Liver (tissue), 9 donors: ENCODE results near the gene CBFA2T2. TPM values are rescaled to one million over a fixed set of nuclear protein-coding genes. Genes with fewer than 3 reads are reported as not detected.
A peak's percentile ranks its signal among the peaks of the same experiment; 100 is the strongest.

Experiments used
- DNase-seq: peaks from one replicate; pipeline ENCODE4 v3.0.0-alpha.2; 2017; ENCODE audit warnings: low spot score
- H3K27ac ChIP-seq, 2 donors: one replicate each; pipeline ENCODE4 v1.7.0; 2013; ENCODE audit warnings: inconsistent platforms in 2 of 2, low read length in 2 of 2, control low read depth in 1 of 2, low read depth in 1 of 2, mild to moderate bottlenecking in 1 of 2
- H3K27me3 ChIP-seq, 4 donors: one replicate each; pipeline versions ENCODE4 v1.6.1 to v1.7.0; 2013; ENCODE audit warnings: low read length in 3 of 4, inconsistent platforms in 1 of 4, mild to moderate bottlenecking in 1 of 4, moderate library complexity in 1 of 4; ENCODE audit not compliant: control insufficient read depth in 4 of 4, insufficient read depth in 4 of 4
- H3K36me3 ChIP-seq, 4 donors: one replicate each; pipeline versions ENCODE4 v1.6.1 to v1.7.0; 2013; ENCODE audit warnings: low read length in 3 of 4, mild to moderate bottlenecking in 3 of 4, low read depth in 1 of 4, moderate library complexity in 1 of 4; ENCODE audit not compliant: control insufficient read depth in 4 of 4, insufficient read depth in 3 of 4
- H3K4me1 ChIP-seq, 4 donors: one replicate each; pipeline versions ENCODE4 v1.6.1 to v1.7.0; 2013; ENCODE audit warnings: low read length in 3 of 4, mild to moderate bottlenecking in 3 of 4, moderate library complexity in 1 of 4; ENCODE audit not compliant: control insufficient read depth in 4 of 4, insufficient read depth in 4 of 4
- H3K4me3 ChIP-seq, 3 donors: one replicate each; pipeline versions ENCODE4 v1.6.1 to v1.7.0; 2013; ENCODE audit warnings: low read length in 3 of 3, control low read depth in 1 of 3, low read depth in 1 of 3, mild to moderate bottlenecking in 1 of 3
- H3K9ac ChIP-seq, 2 donors: one replicate each; pipeline ENCODE4 v1.7.0; 2013; ENCODE audit warnings: low read length in 2 of 2, mild to moderate bottlenecking in 2 of 2, moderate library complexity in 2 of 2, control low read depth in 1 of 2, low read depth in 1 of 2
- H3K9me3 ChIP-seq, 4 donors: one replicate each; pipeline versions ENCODE4 v1.6.1 to v1.7.0; 2013; ENCODE audit warnings: low read length in 3 of 4; ENCODE audit not compliant: control insufficient read depth in 4 of 4
- ATF3 ChIP-seq: IDR thresholded peaks from 2 replicates; pipeline ENCODE4 v1.6.1; 2016; ENCODE audit warnings: antibody characterized with exemption
- EGR1 ChIP-seq, 2 donors: IDR thresholded peaks; 2 replicates each; pipeline ENCODE4 v1.6.1; 2016 to 2018; ENCODE audit warnings: antibody characterized with exemption in 2 of 2, low read depth in 2 of 2
- FOXA1 ChIP-seq: IDR thresholded peaks from 2 replicates; pipeline ENCODE4 v1.6.1; 2016; ENCODE audit warnings: antibody characterized with exemption
- FOXA2 ChIP-seq: IDR thresholded peaks from 2 replicates; pipeline ENCODE4 v1.6.1; 2016; ENCODE audit warnings: antibody characterized with exemption
- GABPA ChIP-seq, 2 donors: IDR thresholded peaks in 1 of 2; conservative IDR thresholded peaks in 1 of 2; 2 replicates each; pipeline ENCODE4 v1.6.1; 2016; ENCODE audit warnings: antibody characterized with exemption in 2 of 2, mild to moderate bottlenecking in 1 of 2, moderate library complexity in 1 of 2
- HNF4A ChIP-seq, 2 donors: conservative IDR thresholded peaks; 2 replicates each; pipeline ENCODE4 v1.6.1; 2016; ENCODE audit warnings: antibody characterized with exemption in 2 of 2, mild to moderate bottlenecking in 2 of 2
- HNF4G ChIP-seq: IDR thresholded peaks from 2 replicates; pipeline ENCODE4 v1.6.1; 2016; ENCODE audit warnings: antibody characterized with exemption
- JUND ChIP-seq, 2 donors: IDR thresholded peaks; 2 replicates each; pipeline ENCODE4 v1.6.1; 2016; ENCODE audit warnings: antibody characterized with exemption in 2 of 2
- MAX ChIP-seq: IDR thresholded peaks from 2 replicates; pipeline ENCODE4 v1.6.1; 2016; ENCODE audit warnings: antibody characterized with exemption
- NR2F2 ChIP-seq: IDR thresholded peaks from 2 replicates; pipeline ENCODE4 v1.6.1; 2016; ENCODE audit warnings: antibody characterized with exemption
- RAD21 ChIP-seq, 2 donors: IDR thresholded peaks; 2 replicates each; pipeline ENCODE4 v1.6.1; 2016; ENCODE audit warnings: antibody characterized with exemption in 2 of 2, mild to moderate bottlenecking in 2 of 2
- REST ChIP-seq: IDR thresholded peaks from 2 replicates; pipeline ENCODE4 v1.6.1; 2016; ENCODE audit warnings: antibody characterized with exemption, mild to moderate bottlenecking
- RXRA ChIP-seq, 2 donors: IDR thresholded peaks; 2 replicates each; pipeline ENCODE4 v1.6.1; 2017 to 2018; ENCODE audit warnings: antibody characterized with exemption in 2 of 2, mild to moderate bottlenecking in 1 of 2
- TAF1 ChIP-seq: conservative IDR thresholded peaks from 2 replicates; pipeline ENCODE4 v1.6.1; 2016; ENCODE audit warnings: antibody characterized with exemption, mild to moderate bottlenecking
- YY1 ChIP-seq: IDR thresholded peaks from 2 replicates; pipeline ENCODE4 v1.6.1; 2016; ENCODE audit warnings: antibody characterized with exemption, mild to moderate bottlenecking
- WGBS: extraction: QIAGEN DNeasy Blood & Tissue Kit; methylation state at CpG from one replicate; pipeline ENCODE4 v1.1.7; 2013; 5-methylcytosine and 5-hydroxymethylcytosine counted together
- polyA plus RNA-seq, 2 donors: library from polyadenylated mRNA; stranded (reverse) in 1 of 2; unstranded in 1 of 2; fragments of 200-250 nt in 1 of 2; fragments of >200 nt in 1 of 2; fragmentation: Nextera tagmentation in 1 of 2; extraction: Ambion mirVana in 1 of 2; gene quantifications; one replicate each; pipeline versions ENCODE4 v1.2.1 to v1.2.3, GENCODE V29; 2013 to 2015
- total RNA-seq, 2 donors: library from RNA; depleted of rRNA; stranded (reverse); fragments of >200 nt; gene quantifications; one replicate each; pipeline ENCODE4 v1.2.3, GENCODE V29; 2014
- TF ChIP-seq, protein P1 (sequence below): IDR thresholded peaks from 2 replicates; pipeline ENCODE4 v1.6.1; 2016; ENCODE audit warnings: antibody characterized with exemption
- TF ChIP-seq, protein P2 (sequence below): fragments of 150-350 bp; IDR thresholded peaks from 2 replicates; pipeline ENCODE4 v1.5.1; 2017; ENCODE audit warnings: improper control_type of control experiment, low read depth, low read length; ENCODE audit not compliant: missing input control
- donor health status: healthy.
- donor health status: healthy.
- donor health status: healthy.
- donor health status: healthy.
- donor health status: healthy.

CBFA2T2 gene
- total and polyA plus RNA-seq, 4 donors = 2.0 to 5.5 (median 5.3) TPM

DNA sequence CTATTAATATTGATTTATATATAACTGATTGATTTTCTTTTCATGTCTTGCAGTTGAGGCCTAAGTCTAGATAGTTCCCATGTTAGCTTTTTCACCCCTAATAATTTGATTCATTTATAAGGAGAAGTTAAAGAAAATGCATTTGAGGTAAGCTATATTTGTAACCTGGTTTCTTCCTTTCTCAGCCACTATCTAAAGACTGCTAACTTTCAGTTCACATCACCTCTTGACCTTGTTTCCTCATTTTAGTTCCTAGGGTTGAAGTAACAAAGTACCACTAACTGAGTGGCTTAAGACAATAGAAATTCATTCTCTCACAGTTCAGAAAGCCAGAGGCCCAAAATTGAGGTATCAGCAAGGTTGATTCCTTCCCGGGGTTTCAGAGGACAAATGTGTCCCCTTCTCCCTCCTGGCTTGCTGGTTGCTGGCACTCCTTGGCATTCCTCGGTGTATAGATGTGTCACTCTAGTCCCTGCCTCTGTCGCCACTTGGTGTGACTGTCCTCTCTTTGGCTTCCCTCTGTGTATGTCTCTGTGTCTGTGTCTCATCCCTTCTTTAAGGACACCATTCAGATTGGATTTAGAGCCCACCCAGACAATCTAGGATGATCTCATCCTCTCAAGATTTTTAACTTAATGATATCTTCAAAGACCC lies 116.3 kb downstream of the CBFA2T2 start:
- Histone ChIP-seq H3K9ac (no peak overlapping the region), H3K9me3 (no peaks in the 10 kb centered on the region), H3K27me3 (no peaks in the 10 kb centered on the region), H3K4me1 (peaks cover 2 to 26% (median 15%) of the 10 kb centered on the region in 4 donors), H3K36me3 (peaks cover 0 to 12% (median 8%) of the 10 kb centered on the region in 4 donors), H3K27ac (no peak overlapping the region), H3K4me3 (no peak overlapping the region)
- no peak for TF ChIP-seq HNF4A (conservative IDR thresholded peaks at IDR 0.05)
- TF ChIP-seq FOXA1 = no peak
- TF ChIP-seq TAF1 = no peak
- TF ChIP-seq FOXA2 = no peak
- no peak for TF ChIP-seq ATF3
- TF ChIP-seq JUND (IDR thresholded peaks at IDR 0.05) = no peak
- TF ChIP-seq NR2F2 = peak; percentile 21
- no peak for TF ChIP-seq GABPA (IDR thresholded peaks at IDR 0.05 in 1 of 2, conservative IDR thresholded peaks at IDR 0.05 in 1 of 2)
- DNase-seq = no peak
- 92% methylated on average over 3 of the region's 3 CpGs for WGBS

DNA sequence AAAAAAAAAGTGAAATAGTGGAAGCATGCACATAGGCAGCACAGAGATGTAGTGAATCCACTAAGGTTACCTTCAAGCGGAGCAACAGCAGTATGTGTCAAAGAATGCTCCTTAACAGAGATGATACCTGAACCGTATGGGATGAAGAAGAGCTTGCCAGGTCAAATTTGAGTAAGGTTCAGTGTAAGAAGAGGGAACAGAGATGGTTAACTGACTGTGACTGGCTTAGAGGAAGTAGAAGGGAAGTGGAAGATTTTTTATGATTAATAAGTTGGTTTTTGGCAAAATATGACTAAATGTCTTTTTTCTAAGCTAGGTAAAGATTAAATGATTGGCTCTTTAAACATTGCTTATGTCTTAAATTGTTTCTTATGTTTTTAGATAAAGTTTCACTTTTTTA lies 119.6 kb downstream of the CBFA2T2 start:
- no peak overlapping the region for H3K27ac ChIP-seq
- H3K9ac ChIP-seq = no peak overlapping the region
- no peak for TF ChIP-seq FOXA1
- TF ChIP-seq RAD21 (IDR thresholded peaks at IDR 0.05) = no peak
- TF ChIP-seq FOXA2 = no peak
- TF ChIP-seq TAF1 = no peak
- TF ChIP-seq, protein P1, sequence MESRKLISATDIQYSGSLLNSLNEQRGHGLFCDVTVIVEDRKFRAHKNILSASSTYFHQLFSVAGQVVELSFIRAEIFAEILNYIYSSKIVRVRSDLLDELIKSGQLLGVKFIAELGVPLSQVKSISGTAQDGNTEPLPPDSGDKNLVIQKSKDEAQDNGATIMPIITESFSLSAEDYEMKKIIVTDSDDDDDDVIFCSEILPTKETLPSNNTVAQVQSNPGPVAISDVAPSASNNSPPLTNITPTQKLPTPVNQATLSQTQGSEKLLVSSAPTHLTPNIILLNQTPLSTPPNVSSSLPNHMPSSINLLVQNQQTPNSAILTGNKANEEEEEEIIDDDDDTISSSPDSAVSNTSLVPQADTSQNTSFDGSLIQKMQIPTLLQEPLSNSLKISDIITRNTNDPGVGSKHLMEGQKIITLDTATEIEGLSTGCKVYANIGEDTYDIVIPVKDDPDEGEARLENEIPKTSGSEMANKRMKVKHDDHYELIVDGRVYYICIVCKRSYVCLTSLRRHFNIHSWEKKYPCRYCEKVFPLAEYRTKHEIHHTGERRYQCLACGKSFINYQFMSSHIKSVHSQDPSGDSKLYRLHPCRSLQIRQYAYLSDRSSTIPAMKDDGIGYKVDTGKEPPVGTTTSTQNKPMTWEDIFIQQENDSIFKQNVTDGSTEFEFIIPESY = no peak
- TF ChIP-seq, protein P2, sequence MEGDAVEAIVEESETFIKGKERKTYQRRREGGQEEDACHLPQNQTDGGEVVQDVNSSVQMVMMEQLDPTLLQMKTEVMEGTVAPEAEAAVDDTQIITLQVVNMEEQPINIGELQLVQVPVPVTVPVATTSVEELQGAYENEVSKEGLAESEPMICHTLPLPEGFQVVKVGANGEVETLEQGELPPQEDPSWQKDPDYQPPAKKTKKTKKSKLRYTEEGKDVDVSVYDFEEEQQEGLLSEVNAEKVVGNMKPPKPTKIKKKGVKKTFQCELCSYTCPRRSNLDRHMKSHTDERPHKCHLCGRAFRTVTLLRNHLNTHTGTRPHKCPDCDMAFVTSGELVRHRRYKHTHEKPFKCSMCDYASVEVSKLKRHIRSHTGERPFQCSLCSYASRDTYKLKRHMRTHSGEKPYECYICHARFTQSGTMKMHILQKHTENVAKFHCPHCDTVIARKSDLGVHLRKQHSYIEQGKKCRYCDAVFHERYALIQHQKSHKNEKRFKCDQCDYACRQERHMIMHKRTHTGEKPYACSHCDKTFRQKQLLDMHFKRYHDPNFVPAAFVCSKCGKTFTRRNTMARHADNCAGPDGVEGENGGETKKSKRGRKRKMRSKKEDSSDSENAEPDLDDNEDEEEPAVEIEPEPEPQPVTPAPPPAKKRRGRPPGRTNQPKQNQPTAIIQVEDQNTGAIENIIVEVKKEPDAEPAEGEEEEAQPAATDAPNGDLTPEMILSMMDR = no peak
- TF ChIP-seq REST = no peak
- TF ChIP-seq EGR1 (IDR thresholded peaks at IDR 0.05; ENCODE audit: low read depth in 2 of 2) = no peak
- TF ChIP-seq HNF4G = no peak
- TF ChIP-seq GABPA (IDR thresholded peaks at IDR 0.05 in 1 of 2, conservative IDR thresholded peaks at IDR 0.05 in 1 of 2) = no peak
- TF ChIP-seq RXRA (IDR thresholded peaks at IDR 0.05) = no peak
- TF ChIP-seq HNF4A (conservative IDR thresholded peaks at IDR 0.05) = no peak
- no peak for TF ChIP-seq JUND (IDR thresholded peaks at IDR 0.05)
- no peak for TF ChIP-seq NR2F2
- TF ChIP-seq YY1 = no peak
- no peak for TF ChIP-seq MAX
- DNase-seq = no peak
- peaks cover 0 to 13% (median 7%) of the 10 kb centered on the region in 4 donors for H3K4me1 ChIP-seq
- no peaks in the 10 kb centered on the region for H3K27me3 ChIP-seq
- 97% methylated on average over 2 of the region's 2 CpGs for WGBS
- H3K4me3 ChIP-seq = no peak overlapping the region
- no peaks in the 10 kb centered on the region for H3K9me3 ChIP-seq
- peaks cover 2 to 29% (median 17%) of the 10 kb centered on the region in 4 donors for H3K36me3 ChIP-seq
